Measurements from ENCODE around the gene MAST2.

DNA sequence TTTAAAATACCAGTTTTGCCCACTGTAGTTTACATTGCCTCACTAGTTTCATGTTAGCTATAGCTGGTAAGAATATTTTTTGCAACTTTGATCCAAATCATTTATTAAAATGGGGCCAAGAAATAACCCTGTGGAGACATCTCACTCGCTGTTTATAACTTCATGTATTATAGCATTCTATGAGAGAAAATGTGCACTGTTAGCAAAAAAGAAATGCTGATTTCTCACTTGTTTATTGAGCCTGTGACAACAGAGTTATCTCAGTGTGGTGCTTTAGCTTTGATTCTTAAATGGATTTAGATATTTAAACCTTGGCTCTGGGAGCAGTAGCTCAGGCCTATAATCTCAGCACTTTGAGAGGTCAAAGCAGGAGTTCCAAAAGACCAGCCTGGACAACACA lies 201.1 kb downstream of the MAST2 start:
- TF ChIP-seq POLR2A (IDR thresholded peaks at IDR 0.05): no peak
- TF ChIP-seq, protein P1, sequence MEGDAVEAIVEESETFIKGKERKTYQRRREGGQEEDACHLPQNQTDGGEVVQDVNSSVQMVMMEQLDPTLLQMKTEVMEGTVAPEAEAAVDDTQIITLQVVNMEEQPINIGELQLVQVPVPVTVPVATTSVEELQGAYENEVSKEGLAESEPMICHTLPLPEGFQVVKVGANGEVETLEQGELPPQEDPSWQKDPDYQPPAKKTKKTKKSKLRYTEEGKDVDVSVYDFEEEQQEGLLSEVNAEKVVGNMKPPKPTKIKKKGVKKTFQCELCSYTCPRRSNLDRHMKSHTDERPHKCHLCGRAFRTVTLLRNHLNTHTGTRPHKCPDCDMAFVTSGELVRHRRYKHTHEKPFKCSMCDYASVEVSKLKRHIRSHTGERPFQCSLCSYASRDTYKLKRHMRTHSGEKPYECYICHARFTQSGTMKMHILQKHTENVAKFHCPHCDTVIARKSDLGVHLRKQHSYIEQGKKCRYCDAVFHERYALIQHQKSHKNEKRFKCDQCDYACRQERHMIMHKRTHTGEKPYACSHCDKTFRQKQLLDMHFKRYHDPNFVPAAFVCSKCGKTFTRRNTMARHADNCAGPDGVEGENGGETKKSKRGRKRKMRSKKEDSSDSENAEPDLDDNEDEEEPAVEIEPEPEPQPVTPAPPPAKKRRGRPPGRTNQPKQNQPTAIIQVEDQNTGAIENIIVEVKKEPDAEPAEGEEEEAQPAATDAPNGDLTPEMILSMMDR (IDR thresholded peaks at IDR 0.05): no peak

Measured in lower leg skin (tissue), 3 donors.